G401 (cell line): ENCODE measurements around the gene PPP2R5C. TPM values are rescaled to one million over a fixed set of nuclear protein-coding genes. Genes with fewer than 3 reads are reported as not detected.

Experiments
- DNase-seq: peaks from one replicate; pipeline ENCODE4 v3.0.0-alpha.2; 2015; ENCODE audit warnings: low spot score
- in situ Hi-C: cut with HindIII; loops from 2 replicates; pipeline ENCODE4 v1.10.0; 2016; ENCODE audit warnings: low sequenced_read_pairs, mixed read lengths
- total RNA-seq: library from RNA; depleted of rRNA; stranded (reverse); fragments of >200 nt; shearing (Covaris generic); gene quantifications from 2 replicates; pipeline ENCODE4 v1.2.3, GENCODE V29; 2014

PPP2R5C gene
- total RNA-seq, 1 experiment from 2014 or later, result 118 TPM

- no peak for DNase-seq
- in situ Hi-C loops, result no loop called here
These were observed 90.4 kb downstream of the PPP2R5C start for GRCh38 chr14:101851736-101852405.

GRCh38 chr14:101852785-101853184, 91.3 kb downstream of the PPP2R5C start:
- DNase-seq, result no peak
- in situ Hi-C loops, result no loop called here

GRCh38 chr14:101853455-101854018, 92.0 kb downstream of the PPP2R5C start:
- peak; percentile 48 for DNase-seq
- in situ Hi-C loops, result no loop called here

GRCh38 chr14:101854366-101854765, 92.9 kb downstream of the PPP2R5C start:
- in situ Hi-C loops, result no loop called here

GRCh38 chr14:101855958-101856357, 94.4 kb downstream of the PPP2R5C start:
- in situ Hi-C loops, result loop anchor here (5.0 kb wide), 1 partner anchor 46 kb away; no protein-coding TSS in a partner anchor
- peak; percentile 33 for DNase-seq

More at GRCh38 chr14:101854366-101854765, 92.9 kb downstream of the PPP2R5C start:
- no peak for DNase-seq

GRCh38 chr14:101856536-101856935, 95.0 kb downstream of the PPP2R5C start:
- in situ Hi-C loops, result loop anchor here (5.0 kb wide), 1 partner anchor 46 kb away; no protein-coding TSS in a partner anchor

GRCh38 chr14:101857226-101857625, 95.7 kb downstream of the PPP2R5C start:
- no peak for DNase-seq
- in situ Hi-C loops, result loop anchor here (5.0 kb wide), 1 partner anchor 45 kb away; no protein-coding TSS in a partner anchor

More at GRCh38 chr14:101856536-101856935, 95.0 kb downstream of the PPP2R5C start:
- DNase-seq, result no peak

GRCh38 chr14:101858791-101859537, 97.5 kb downstream of the PPP2R5C start:
- in situ Hi-C loops, result loop anchor here (5.0 kb wide), 1 partner anchor 43 kb away; no protein-coding TSS in a partner anchor
- DNase-seq, result no peak

- in situ Hi-C loops, result loop anchor here (5.0 kb wide), 1 partner anchor 43 kb away; no protein-coding TSS in a partner anchor
- no peak for DNase-seq
These were observed 98.0 kb downstream of the PPP2R5C start for GRCh38 chr14:101859538-101859902.

- no peak for DNase-seq
- in situ Hi-C loops, result loop anchor here (5.0 kb wide), 1 partner anchor 42 kb away; no protein-coding TSS in a partner anchor
These were observed 98.4 kb downstream of the PPP2R5C start for GRCh38 chr14:101859958-101860357.

- DNase-seq, result no peak
- in situ Hi-C loops, result no loop called here
These were observed 100.0 kb downstream of the PPP2R5C start for GRCh38 chr14:101861464-101861863.

GRCh38 chr14:101862177-101862576, 100.7 kb downstream of the PPP2R5C start:
- in situ Hi-C loops, result no loop called here
- DNase-seq, result no peak

GRCh38 chr14:101862711-101863110, 101.2 kb downstream of the PPP2R5C start:
- in situ Hi-C loops, result no loop called here
- DNase-seq, result no peak

GRCh38 chr14:101865288-101865687, 103.8 kb downstream of the PPP2R5C start:
- in situ Hi-C loops, result no loop called here
- DNase-seq, result no peak

GRCh38 chr14:101867854-101868253, 106.3 kb downstream of the PPP2R5C start:
- in situ Hi-C loops, result no loop called here
- DNase-seq, result no peak

- in situ Hi-C loops, result no loop called here
- DNase-seq, result no peak
These were observed 107.7 kb downstream of the PPP2R5C start for GRCh38 chr14:101869217-101869616.

- in situ Hi-C loops, result no loop called here
- no peak for DNase-seq
These were observed 108.9 kb downstream of the PPP2R5C start for GRCh38 chr14:101870273-101870939.

- in situ Hi-C loops, result no loop called here
- no peak for DNase-seq
These were observed 110.8 kb downstream of the PPP2R5C start for GRCh38 chr14:101872346-101872745.

GRCh38 chr14:101873076-101873825, 111.7 kb downstream of the PPP2R5C start:
- in situ Hi-C loops, result no loop called here
- no peak for DNase-seq
